ENCODE measurements around the gene CENPP.

Gene CENPP

DNA sequence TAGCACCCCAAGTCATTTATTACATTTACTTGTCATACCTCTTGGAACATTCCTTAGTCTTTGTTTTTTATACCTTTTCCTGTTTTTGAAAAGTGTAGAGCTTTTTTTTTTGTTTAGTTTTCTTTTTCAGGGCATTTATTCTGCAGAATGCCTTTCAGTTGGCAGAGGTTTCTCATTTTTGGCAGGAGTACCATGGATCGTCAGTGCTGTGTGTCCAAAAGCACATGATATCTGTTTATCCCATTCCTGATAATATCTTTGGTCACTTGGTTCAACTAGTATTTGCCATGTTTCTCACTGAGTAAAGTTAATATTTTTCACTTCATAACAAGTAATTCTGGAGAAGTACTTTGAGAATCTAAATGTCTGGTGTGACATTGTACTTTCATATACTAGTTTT lies 67.9 kb downstream of the CENPP start:
- no peak overlapping the region for H2AFZ ChIP-seq (ENCODE audit: low read depth, low read length, severe bottlenecking)
- TF ChIP-seq, protein P1, sequence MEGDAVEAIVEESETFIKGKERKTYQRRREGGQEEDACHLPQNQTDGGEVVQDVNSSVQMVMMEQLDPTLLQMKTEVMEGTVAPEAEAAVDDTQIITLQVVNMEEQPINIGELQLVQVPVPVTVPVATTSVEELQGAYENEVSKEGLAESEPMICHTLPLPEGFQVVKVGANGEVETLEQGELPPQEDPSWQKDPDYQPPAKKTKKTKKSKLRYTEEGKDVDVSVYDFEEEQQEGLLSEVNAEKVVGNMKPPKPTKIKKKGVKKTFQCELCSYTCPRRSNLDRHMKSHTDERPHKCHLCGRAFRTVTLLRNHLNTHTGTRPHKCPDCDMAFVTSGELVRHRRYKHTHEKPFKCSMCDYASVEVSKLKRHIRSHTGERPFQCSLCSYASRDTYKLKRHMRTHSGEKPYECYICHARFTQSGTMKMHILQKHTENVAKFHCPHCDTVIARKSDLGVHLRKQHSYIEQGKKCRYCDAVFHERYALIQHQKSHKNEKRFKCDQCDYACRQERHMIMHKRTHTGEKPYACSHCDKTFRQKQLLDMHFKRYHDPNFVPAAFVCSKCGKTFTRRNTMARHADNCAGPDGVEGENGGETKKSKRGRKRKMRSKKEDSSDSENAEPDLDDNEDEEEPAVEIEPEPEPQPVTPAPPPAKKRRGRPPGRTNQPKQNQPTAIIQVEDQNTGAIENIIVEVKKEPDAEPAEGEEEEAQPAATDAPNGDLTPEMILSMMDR (IDR thresholded peaks at IDR 0.05; ENCODE audit: insufficient read depth, low read length, poor library complexity, severe bottlenecking): no peak
- TF ChIP-seq EZH2phosphoT487 (conservative IDR thresholded peaks at IDR 0.05; ENCODE audit: low read length): no peak

DNA sequence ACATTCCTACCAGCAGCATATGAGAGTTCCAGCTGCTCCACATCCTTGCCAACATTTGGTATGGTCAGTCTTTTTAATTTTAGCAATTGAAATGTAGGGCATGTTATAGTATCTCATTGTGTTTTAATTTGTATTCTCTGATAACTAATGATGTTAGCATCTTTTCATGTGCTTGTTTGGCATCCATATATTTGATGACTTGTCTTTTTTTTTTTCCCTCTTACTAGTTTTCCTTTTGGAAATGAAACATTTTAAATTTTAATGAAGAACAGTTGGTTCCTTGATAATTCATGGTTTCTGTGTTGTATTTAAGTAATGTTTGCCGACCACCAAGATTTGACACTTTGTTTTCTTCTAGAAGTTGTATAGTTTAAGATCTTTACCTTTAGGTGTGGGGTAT lies 69.9 kb downstream of the CENPP start:
- Histone ChIP-seq H3K9ac (ENCODE audit: low read length) (no peak overlapping the region), H3K9me2 (replicated peaks; ENCODE audit: insufficient read depth, low read length) (no peaks in the 10 kb centered on the region), H3K4me3 (ENCODE audit: insufficient read depth, low read length, poor library complexity, severe bottlenecking) (no peak overlapping the region), H4K20me1 (ENCODE audit: low read depth, low read length) (no peaks in the 10 kb centered on the region), H2AFZ (ENCODE audit: low read depth, low read length, severe bottlenecking) (no peak overlapping the region), H3K27me3 (ENCODE audit: low read length) (no peaks in the 10 kb centered on the region), H3K9me3 (ENCODE audit: insufficient read depth, low read length) (no peaks in the 10 kb centered on the region), H3K79me2 (ENCODE audit: insufficient read depth, low read length) (0 out of 2 replicates have a peak, but pooled peaks cover 8% of the 10 kb centered on the region), H3F3A (ENCODE audit: insufficient read depth) (0 out of 2 replicates have a peak, but pooled peaks cover 3% of the 10 kb centered on the region), H3K27ac (ENCODE audit: low read depth, low read length) (no peak overlapping the region), H3K4me2 (ENCODE audit: low read depth, low read length, poor library complexity, severe bottlenecking) (no peak overlapping the region), H3K36me3 (ENCODE audit: low read length) (no peaks in the 10 kb centered on the region; the same call in 1 of the 2 replicates)
- TF ChIP-seq, protein P1 (IDR thresholded peaks at IDR 0.05; ENCODE audit: insufficient read depth, low read length, poor library complexity, severe bottlenecking): no peak
- no peak for TF ChIP-seq EZH2phosphoT487 (conservative IDR thresholded peaks at IDR 0.05; ENCODE audit: low read length)

More for the DNA sequence above, 67.9 kb downstream of the CENPP start:
- 0 out of 2 replicates have a peak, but pooled peaks cover 8% of the 10 kb centered on the region for H3K79me2 ChIP-seq (ENCODE audit: insufficient read depth, low read length)
- H3K9me2 ChIP-seq (replicated peaks; ENCODE audit: insufficient read depth, low read length): no peaks in the 10 kb centered on the region
- H3K27me3 ChIP-seq (ENCODE audit: low read length): no peaks in the 10 kb centered on the region
- H3K4me3 ChIP-seq (ENCODE audit: insufficient read depth, low read length, poor library complexity, severe bottlenecking): no peak overlapping the region
- H3K4me2 ChIP-seq (ENCODE audit: low read depth, low read length, poor library complexity, severe bottlenecking): no peak overlapping the region
- no peaks in the 10 kb centered on the region for H3K9me3 ChIP-seq (ENCODE audit: insufficient read depth, low read length)
- no peaks in the 10 kb centered on the region for H4K20me1 ChIP-seq (ENCODE audit: low read depth, low read length)
- H3K9ac ChIP-seq (ENCODE audit: low read length): no peak overlapping the region
- H3K36me3 ChIP-seq (ENCODE audit: low read length): no peaks in the 10 kb centered on the region
- H3K27ac ChIP-seq (ENCODE audit: low read depth, low read length): no peak overlapping the region
- H3F3A ChIP-seq (ENCODE audit: insufficient read depth): peaks cover 3% of the 10 kb centered on the region; the same call in 1 of the 2 replicates

DNA sequence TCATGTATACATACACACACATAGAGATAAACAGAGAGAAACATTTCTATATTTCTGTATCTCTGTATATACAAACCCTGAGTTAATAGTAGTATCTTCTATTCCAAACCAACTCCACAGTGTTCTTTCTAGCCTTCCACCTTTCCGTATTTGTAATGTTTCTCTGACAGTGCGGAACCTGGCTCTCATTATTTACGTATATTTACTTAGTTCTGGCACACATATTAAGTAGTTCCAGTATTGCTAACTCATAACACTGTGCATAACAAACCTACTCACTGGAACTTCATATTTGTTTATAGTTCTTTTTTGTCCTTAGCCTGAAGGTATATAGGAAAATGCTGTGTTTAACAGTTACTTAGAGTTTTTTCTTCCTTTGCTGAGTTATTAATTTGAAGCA lies 72.1 kb downstream of the CENPP start:
- H3K4me3 ChIP-seq (ENCODE audit: insufficient read depth, low read length, poor library complexity, severe bottlenecking): no peak overlapping the region
- H3F3A ChIP-seq (ENCODE audit: insufficient read depth): 0 out of 2 replicates have a peak, but pooled peaks cover 3% of the 10 kb centered on the region
- H3K36me3 ChIP-seq (ENCODE audit: low read length): no peaks in the 10 kb centered on the region; the same call in 1 of the 2 replicates
- H3K9me3 ChIP-seq (ENCODE audit: insufficient read depth, low read length): no peaks in the 10 kb centered on the region
- H3K9ac ChIP-seq (ENCODE audit: low read length): no peak overlapping the region
- H2AFZ ChIP-seq (ENCODE audit: low read depth, low read length, severe bottlenecking): no peak overlapping the region
- H3K27ac ChIP-seq (ENCODE audit: low read depth, low read length): no peak overlapping the region
- H3K79me2 ChIP-seq (ENCODE audit: insufficient read depth, low read length): 0 out of 2 replicates have a peak, but pooled peaks cover 8% of the 10 kb centered on the region
- no peaks in the 10 kb centered on the region for H3K27me3 ChIP-seq (ENCODE audit: low read length)
- TF ChIP-seq EZH2phosphoT487 (conservative IDR thresholded peaks at IDR 0.05; ENCODE audit: low read length): no peak
- no peaks in the 10 kb centered on the region for H3K9me2 ChIP-seq (replicated peaks; ENCODE audit: insufficient read depth, low read length)
- H4K20me1 ChIP-seq (ENCODE audit: low read depth, low read length): no peaks in the 10 kb centered on the region
- no peak overlapping the region for H3K4me2 ChIP-seq (ENCODE audit: low read depth, low read length, poor library complexity, severe bottlenecking)

DNA sequence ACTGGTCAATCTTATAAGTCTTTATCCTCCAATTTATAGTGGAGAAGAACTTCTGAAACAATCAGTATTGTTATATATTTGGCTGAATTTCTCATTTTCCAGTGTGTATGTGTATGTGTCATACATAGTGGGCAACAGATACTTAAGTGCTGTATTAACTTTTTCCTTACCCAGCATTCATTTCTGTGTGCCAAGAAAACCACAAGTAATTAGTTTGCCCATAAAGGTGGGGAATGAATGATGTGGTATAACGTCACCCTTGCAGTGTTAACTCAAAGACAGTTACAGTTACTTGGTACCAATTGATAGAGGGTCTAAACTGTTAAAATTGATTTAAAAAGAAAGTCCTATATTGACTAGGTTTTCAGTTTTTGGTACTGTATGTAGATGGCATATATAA lies 76.6 kb downstream of the CENPP start:
- no peaks in the 10 kb centered on the region for H3K9me2 ChIP-seq (replicated peaks; ENCODE audit: insufficient read depth, low read length)
- no peak overlapping the region for H3K9ac ChIP-seq (ENCODE audit: low read length)
- no peaks in the 10 kb centered on the region; the same call in 1 of the 2 replicates for H3K36me3 ChIP-seq (ENCODE audit: low read length)
- no peaks in the 10 kb centered on the region for H4K20me1 ChIP-seq (ENCODE audit: low read depth, low read length)
- H3K27ac ChIP-seq (ENCODE audit: low read depth, low read length): no peak overlapping the region
- 0 out of 2 replicates have a peak, but pooled peaks cover 3% of the 10 kb centered on the region for H3F3A ChIP-seq (ENCODE audit: insufficient read depth)
- H2AFZ ChIP-seq (ENCODE audit: low read depth, low read length, severe bottlenecking): no peak overlapping the region
- no peaks in the 10 kb centered on the region for H3K27me3 ChIP-seq (ENCODE audit: low read length)
- H3K9me3 ChIP-seq (ENCODE audit: insufficient read depth, low read length): no peaks in the 10 kb centered on the region
- no peak overlapping the region for H3K4me3 ChIP-seq (ENCODE audit: insufficient read depth, low read length, poor library complexity, severe bottlenecking)
- no peaks in the 10 kb centered on the region for H3K79me2 ChIP-seq (ENCODE audit: insufficient read depth, low read length)
- H3K4me2 ChIP-seq (ENCODE audit: low read depth, low read length, poor library complexity, severe bottlenecking): no peak overlapping the region
- no peak for TF ChIP-seq EZH2phosphoT487 (conservative IDR thresholded peaks at IDR 0.05; ENCODE audit: low read length)
